Fibroblast of skin of left biceps (primary cell): ENCODE data around the gene MOCS2.
"Not testable (repeated sequence)": the region's sequence is repeated elsewhere in the genome, so short reads cannot be mapped to it uniquely, and the experiment has no call there.

Source experiments
- DNase-seq, 2 experiments: peaks; one replicate each; pipeline ENCODE4 v3.0.0-alpha.2; 2013; ENCODE audit warnings: low read depth in 2 of 2

Gene MOCS2

DNA sequence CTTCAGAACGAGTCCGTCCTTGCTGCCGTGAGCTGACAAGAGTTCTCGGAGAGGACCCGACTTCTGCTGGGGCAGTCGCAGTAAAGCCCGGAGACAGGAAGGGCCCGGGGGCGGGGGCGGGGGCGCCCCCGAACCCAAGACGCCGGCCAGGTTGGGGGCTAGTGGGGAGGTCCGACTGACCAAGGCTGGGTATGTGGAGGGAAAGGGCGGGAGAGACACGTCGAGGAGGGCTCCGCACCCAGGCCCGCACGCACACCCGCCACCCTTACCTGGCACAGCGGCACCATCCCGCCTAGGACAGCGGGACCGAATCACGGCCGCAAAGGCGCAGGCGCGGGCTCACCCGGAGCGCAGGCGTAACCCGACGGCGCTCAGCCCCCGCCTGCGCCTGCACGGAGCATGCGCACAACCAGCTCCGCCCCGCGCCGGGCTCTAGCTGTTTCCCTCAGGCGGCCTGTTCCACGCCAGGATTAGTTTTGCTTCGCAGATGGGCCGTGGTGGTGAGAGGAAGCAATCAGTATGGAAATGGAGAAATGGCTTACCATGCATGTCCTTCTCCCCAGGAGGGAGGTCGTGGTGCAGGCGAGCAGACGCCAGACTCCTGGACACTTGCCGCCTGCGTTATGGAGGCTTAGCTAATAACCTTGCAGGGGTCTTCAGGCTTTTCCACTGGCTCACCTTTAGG is at the start of gene MOCS2:
TSS of gene MOCS2 (minus strand) at position 315 of the 685 bp plus-strand sequence. CDS start 2,583 bp downstream, outside the sequence.
- DNase-seq: peak; percentile 67 to 70

GRCh38 chr5:53151713-53152458 is 42.3 kb upstream of the MOCS2 start:
- DNase-seq: peak; percentile 87 to 88

DNA sequence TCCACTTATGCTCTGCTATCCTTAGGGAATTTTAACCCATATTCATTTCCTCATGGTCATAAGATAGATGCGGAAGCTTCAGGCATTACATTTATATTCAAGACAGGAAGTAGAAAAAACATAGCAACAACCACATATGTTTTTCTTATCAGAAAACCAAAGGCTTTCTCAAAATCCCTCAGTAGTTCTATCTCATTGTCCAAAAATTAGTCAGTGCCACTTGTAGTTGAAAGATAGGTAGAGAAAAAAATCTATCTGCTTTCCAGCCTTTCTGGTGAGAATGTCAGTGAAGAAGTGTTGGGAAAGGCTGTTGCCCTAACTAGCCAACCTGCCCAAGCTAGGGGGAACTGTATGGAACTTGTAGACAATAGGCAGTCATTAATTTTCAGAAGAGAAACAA is 23.5 kb upstream of the MOCS2 start:
- no peak for DNase-seq

DNA sequence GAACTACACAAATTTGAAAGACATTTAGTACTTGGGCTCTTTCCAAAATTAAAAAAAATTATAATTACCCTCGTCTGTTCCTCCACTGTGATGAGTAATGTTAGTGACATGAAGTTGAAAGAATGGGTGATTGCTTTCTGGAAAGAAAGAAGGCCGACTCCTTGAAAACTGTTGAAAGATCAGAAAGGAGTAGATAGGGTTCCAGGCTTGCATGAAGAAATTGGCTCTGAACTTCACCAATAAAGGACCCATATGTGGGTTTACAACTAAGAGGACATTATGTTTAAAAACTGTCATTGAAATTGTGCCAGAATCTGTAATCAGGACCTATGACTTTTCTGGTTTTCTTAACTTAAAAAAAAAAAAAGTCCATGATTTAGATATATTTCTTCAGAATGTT is 20.7 kb upstream of the MOCS2 start:
- DNase-seq: peak; percentile 59 to 70

GRCh38 chr5:53128481-53128880 is 18.9 kb upstream of the MOCS2 start:
- DNase-seq: no peak

- DNase-seq: no peak
Measured at GRCh38 chr5:53127107-53127506, 17.6 kb upstream of the MOCS2 start.

GRCh38 chr5:53126521-53126920 is 17.0 kb upstream of the MOCS2 start:
- DNase-seq: peak in 1 of 2 experiments; percentile 42

GRCh38 chr5:53123702-53124101 is 14.1 kb upstream of the MOCS2 start:
- DNase-seq: no peak

- DNase-seq: no peak
Measured at GRCh38 chr5:53120165-53120564, 10.6 kb upstream of the MOCS2 start.

GRCh38 chr5:53118879-53119278 is 9.3 kb upstream of the MOCS2 start:
- no peak for DNase-seq

GRCh38 chr5:53116597-53116996 is 7.0 kb upstream of the MOCS2 start:
- no peak for DNase-seq

DNA sequence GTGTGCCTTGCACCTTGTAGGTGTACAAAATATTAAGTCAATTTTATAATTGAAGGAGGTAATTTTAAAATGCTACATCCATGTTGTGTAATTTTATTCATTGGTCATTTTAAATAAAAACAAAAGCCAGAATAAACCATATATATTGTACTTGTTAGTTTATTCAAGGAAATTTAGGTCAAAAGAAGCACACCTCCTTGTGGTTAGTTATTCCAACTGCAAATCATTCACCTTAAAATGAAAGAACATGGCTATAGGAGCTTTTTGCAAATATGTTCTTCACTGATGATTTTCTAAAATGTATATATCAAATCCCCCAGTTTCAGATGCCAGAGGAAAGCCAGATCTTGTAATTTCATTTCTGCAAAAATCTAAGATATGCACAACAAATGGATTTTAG is 5.4 kb upstream of the MOCS2 start:
- DNase-seq: no peak

- DNase-seq: no peak
Measured at GRCh38 chr5:53113947-53114346, 4.4 kb upstream of the MOCS2 start.

- DNase-seq: no peak
Measured at GRCh38 chr5:53112909-53113308, 3.4 kb upstream of the MOCS2 start.

GRCh38 chr5:53112307-53112706 is 2.8 kb upstream of the MOCS2 start:
- DNase-seq: not testable (repeated sequence)

DNA sequence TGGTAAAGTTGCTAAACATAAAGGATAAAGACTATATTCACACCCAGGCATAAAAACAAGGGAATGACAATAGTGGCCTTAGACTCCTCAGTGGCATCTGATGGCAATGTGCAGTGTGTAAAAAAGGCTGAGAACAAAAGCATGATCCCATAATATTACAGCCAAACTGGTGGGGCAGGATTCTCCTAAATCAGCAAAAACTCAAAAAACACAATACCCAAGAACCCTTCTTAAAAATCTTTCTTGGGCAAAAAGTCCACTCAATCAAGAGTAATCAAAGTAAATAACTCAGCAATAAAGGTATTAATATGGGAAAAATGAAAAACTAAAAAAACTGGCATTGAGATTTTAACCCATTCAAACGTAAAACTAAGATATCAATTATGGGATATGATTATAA is 1.6 kb upstream of the MOCS2 start:
- DNase-seq: no peak

DNA sequence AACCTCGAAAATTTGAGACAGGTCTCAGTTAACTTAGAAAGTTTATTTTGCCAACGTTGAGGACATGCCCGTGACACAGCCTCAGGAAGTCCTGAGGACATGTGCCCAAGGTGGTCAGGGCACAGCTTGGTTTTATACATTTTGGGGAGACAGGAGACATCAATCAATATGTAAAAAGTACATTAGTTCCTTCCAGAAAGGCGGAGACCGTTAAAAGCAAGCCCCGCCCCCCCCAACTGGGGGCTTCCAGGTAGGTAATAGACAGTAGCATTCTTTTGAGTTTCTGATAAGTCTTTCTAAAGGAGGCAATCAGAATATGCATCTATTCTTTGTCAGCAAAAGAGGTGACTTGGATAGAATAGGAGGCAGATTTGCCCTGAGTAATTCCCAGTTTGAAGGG is 599 bp upstream of the MOCS2 start:
- DNase-seq: no peak

GRCh38 chr5:53109056-53109442 is 508 bp downstream of the MOCS2 start:
- no peak for DNase-seq

- no peak for DNase-seq
Measured at GRCh38 chr5:53105611-53106300, 3.8 kb downstream of the MOCS2 start.

DNA sequence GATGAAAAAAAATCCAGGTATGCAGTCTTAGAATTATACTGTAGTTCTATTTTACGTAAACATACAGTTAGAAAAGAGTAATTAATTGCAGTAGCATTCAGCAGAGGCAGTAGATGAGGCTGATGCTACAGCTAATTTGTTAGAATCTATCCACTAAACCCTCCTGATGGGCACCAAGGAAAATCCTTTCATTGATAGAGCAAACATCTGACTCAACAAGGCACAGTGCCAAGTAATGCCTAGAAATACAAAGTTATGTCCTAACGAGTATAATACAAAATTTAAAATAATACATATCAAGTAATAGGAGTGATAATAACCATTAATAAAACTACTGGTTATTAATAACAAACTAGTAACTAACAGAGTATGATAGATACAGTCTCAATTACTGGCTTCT is 9.0 kb downstream of the MOCS2 start:
- no peak for DNase-seq

DNA sequence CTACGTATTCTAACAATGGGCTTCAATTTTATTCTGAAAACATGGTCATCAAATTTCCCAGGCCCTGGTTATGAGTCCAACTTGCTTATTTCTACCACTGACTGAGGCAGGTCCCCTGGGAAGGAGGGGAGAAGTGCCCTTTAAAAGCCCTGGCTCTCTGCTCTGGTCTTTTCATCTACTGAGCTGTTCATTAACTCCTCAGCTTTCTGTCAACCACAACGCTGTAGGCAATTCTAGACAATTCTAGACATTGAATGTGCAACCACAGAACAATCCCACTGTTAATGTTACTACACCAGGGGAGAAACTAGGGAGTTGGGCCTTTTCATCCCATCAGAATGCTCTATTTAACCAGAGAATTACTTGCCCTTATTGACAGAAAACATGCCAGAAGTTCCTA is 10.0 kb downstream of the MOCS2 start:
- DNase-seq: no peak

GRCh38 chr5:53095931-53096525 is 13.5 kb downstream of the MOCS2 start:
- DNase-seq: peak; percentile 17 to 26
